ENCODE data around the gene TCP11.

Gene TCP11

DNA sequence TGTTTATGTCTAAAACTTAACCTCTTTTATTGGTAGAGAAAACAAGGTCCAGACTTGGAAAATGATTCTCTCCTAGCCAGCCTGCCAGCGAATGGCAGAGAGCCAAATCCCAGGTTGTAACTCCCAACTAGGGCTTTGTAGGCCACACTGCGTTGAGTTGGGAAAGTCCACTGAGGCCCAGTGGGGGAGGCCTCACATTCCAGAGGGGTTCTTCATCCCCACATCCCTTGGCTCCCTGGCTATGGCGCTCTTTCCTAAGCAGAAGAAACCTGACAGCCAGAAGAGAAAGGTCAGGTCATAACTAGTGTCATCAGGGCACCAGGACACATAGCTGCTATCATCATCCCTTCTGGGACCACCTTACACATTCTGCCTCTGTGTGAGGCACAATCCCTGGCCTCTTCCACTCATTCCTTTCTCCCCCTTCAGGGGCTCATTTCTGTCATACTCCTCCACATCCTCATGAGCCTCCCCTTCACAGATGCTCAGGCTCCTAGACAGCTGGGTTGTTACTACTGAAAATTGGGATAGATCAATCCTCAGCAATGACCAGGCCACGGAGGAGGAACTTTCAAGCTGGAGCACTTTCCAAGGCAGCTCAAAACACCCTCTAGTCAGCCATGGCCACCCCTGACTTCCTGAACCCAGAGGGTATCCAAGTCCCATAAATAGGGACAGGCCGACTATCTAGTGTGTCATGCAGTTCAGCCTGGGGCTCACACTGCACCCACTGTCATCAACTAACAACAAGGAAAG, 48.6 kb downstream of the TCP11 start:
- DNase-seq (ENCODE audit: low read depth): no peak

DNA sequence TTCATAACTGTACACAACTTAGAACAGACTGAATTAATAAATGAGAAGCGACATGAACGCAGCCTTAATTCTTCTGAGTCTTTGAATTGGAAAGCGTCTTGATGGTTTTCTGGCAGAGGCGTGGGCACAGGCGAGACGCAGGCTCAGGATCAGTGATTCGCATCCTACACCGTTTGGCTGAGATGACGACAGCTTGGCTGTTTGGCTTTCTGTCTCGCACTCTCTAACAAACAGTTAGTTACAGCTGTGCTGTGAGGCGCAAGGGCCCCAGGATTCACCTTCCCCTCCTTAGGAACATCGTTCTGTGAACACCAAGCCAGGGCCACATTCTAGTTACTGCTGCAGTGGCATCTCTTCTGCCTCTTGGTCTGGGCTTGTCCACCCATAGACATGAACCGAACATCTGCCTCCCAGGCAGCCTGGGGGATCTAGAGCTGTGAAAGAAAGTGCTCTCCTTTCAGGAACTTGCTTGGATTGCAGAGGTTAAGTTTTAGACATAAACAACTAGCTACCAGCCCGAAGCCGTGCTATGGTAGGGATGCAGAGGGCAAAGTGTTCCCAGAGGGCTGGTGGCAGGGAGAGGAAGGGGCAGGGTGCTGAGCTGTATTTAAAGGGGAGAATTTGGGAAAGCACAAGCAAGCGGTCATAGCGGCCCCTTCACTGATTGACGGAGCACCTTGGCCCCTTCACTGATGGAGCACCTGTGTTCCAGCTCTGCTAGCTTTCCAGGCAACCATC, 49.6 kb downstream of the TCP11 start:
- DNase-seq (ENCODE audit: low read depth): no peak

- no peak for DNase-seq (ENCODE audit: low read depth)
These were observed 50.4 kb downstream of the TCP11 start for GRCh38 chr6:35090734-35091133.

- no peak for DNase-seq (ENCODE audit: low read depth)
These were observed 51.1 kb downstream of the TCP11 start for GRCh38 chr6:35089935-35090505.

GRCh38 chr6:35089216-35089934, 51.8 kb downstream of the TCP11 start:
- DNase-seq (ENCODE audit: low read depth): no peak

DNA sequence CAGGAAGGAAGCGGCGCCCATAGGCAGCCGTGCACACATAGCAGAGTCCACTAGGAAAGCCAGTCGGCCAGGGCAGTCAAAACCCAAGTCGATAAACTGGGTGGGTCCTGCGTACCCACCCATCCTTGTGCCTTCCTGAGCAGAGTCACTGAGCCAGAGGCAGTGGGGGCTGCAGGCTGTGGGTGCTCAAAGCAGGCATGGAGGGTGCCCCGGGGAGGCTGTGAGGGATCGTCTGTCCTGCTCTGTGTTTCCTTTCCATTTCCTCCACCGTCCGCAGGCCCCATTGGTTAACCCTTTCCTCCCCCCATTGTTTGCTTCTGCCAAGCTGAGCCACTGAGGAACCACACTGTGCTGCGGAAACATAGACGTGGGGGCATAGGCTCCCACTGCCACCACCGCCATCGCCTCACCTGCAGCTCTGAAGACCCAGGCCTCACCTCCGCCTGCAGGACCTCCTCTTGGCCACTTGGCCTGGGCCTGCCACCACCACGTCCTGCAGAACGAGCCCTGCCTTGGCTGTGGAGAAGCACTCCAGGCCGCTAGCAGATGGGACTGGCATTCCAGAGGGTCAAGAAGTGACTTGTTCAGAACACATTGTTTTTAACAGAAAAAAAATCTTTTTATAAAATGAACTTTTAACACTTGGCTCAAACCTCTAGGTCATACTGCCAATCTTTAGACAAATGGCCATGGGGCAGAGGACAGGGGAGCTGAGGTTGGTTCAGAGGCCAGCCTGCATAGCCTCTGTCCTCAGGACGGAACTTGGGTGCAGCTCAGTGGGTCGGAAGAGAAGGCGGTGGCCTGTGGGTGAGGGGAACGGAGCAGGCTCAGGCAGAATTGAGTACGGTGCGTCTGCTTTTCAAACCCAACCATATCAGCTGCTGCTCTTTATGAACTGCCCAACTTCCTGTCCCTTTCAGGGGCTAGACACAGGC, 52.6 kb downstream of the TCP11 start:
- DNase-seq (ENCODE audit: low read depth): no peak

GRCh38 chr6:35087361-35088280, 53.5 kb downstream of the TCP11 start:
- no peak for DNase-seq (ENCODE audit: low read depth)

DNA sequence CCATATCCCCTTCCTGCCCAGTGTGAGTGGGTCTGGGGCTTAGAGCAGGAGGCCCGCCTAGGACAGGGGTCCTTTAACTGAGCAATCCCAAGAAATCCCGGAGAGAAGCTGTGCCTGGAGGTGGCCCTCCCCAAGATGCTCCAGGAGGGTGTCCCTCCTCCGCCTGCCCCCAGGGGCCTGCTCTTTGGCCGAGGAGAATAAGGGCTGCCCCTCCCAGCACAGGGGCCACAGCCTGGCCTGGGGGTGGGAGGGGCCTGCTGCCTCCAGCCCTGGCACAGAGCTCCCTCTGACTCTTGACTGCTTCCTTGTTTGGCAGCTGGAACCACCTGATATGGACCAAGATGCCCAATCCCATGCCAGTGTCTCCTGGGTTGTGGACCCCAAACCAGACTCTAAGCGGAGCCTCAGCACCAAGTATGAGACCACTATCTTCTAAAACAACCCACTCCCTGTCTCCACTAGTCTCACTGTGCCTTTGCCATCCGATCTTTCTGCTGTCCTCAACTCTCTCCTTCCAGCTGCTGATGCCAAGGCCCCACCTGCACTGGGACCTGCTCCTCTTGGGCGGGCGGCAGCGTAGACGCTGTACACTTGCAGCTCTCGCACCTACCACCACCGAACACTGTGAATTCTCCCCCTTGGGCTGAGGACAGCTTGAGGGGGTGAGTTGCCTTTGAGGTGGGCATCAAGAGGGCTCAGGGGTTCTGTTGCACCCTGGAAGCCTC, 54.3 kb downstream of the TCP11 start:
- DNase-seq (ENCODE audit: low read depth): no peak

DNA sequence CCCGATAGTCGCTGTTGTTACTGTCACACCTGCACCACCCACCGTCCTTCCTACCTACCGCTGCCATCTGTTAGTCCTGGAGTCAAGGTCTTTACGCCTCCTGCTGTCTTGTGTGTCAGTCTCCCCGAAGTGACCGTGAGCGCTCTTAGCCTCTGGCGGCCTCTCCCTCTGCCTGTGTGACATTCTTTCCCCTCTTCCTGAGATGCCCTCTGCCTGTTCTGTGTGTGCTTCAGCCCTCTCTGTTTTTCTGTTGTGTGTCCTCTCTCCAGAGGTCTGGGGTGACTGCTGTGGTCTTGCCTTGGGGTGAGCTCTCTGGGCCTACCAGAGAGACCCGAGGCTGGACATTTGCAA, 54.9 kb downstream of the TCP11 start:
- DNase-seq (ENCODE audit: low read depth): no peak

- DNase-seq (ENCODE audit: low read depth): no peak
These were observed 55.5 kb downstream of the TCP11 start for GRCh38 chr6:35085359-35086281.

DNA sequence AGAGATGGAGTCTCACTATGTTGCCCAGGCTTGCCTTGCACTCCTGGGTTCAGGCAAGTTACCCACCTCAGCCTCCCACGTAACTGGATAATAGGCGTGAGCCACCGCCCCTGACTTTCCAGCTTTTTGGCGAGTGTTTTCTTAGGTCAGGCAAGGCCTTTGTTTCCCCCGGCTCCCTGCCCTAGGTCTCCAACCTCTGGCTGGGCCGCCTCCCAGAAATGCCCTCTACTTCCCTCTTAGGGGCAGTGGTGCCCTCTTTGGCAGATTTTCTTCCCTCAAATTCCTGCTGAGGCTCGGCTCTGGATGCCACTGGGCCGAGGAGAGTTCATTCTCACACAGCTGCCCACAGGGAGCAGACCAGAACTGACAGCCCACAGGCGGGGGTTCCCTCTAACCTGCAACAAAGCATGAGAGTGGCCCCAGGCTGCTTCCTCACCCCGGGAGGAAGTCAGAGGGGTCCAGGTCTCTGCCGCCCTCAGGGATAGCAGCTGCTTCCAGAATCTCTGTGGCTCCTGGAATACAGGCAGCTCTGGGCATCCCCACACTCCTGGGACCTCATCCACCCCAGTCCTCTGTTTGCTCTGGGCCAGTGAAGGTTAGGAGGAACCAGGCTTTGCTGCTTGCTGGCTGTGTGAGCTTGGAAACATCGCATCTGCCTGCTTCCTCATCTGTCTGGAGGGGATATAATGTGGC, 56.5 kb downstream of the TCP11 start:
- no peak for DNase-seq (ENCODE audit: low read depth)

- no peak for DNase-seq (ENCODE audit: low read depth)
These were observed 57.1 kb downstream of the TCP11 start for GRCh38 chr6:35084041-35084491.

- DNase-seq (ENCODE audit: low read depth): no peak
These were observed 57.6 kb downstream of the TCP11 start for GRCh38 chr6:35083507-35083906.

- no peak for DNase-seq (ENCODE audit: low read depth)
These were observed 58.3 kb downstream of the TCP11 start for GRCh38 chr6:35082733-35083403.

- no peak for DNase-seq (ENCODE audit: low read depth)
These were observed 59.0 kb downstream of the TCP11 start for GRCh38 chr6:35082046-35082732.

DNA sequence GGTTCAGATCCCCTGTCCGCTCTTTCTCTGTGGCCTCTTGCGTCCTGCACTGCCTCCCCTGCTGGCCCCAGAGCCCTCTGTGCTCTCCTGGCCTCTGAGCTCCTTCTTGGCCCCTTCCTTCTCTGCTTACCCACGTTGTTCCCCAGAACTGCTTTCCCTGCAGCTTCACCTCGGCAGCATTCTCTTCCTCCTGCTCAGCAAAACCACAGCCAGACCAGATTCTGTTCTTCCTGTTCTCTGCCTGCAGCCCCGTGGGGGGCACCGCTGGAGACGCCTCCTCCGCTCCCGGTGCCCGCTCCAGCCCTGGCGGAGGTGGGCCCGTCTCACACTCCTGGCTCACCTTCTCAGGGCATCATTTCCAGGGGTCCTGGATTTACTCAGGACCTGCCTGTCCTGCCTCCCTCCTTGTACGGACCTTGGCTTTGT, 59.7 kb downstream of the TCP11 start:
- no peak for DNase-seq (ENCODE audit: low read depth)

Data from stimulated activated CD8-positive, alpha-beta memory T cell treated with anti-CD3 and anti-CD28 coated beads, Interleukin-15, amount 100 ng/mL, for 24 hours (primary cell).